ENCODE data around the gene ANAPC5. TPM values are rescaled to one million over a fixed set of nuclear protein-coding genes. Genes with fewer than 3 reads are reported as not detected.
"Not testable (repeated sequence)": the region's sequence is repeated elsewhere in the genome, so short reads cannot be mapped to it uniquely, and the experiment has no call there.

The ANAPC5 gene
- total RNA-seq, 2 donors from 2014 or later: 80.6 to 83.9 TPM

DNA sequence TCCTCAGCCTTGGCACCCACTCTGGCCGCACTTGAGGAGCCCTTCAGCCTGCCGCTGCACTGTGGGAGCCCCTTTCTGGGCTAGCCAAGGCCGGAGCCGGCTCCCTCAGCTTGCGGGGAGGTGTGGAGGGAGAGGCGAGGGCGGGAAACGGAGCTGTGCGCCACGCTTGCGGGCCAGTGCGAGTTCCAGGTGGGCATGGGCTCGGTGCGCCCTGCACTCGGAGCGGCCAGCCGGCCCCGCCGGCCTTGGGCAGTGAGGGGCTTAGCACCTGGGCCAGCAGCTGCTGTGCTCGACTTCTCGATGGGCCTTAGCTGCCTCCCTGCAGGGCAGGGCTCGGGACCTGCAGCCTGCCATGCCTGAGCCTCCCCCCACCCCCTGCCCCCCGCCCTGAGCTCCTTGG lies 22.1 kb upstream of the ANAPC5 start:
- DNase-seq (ENCODE audit: low spot score); intact Hi-C loops (cut with DNase I): not testable (repeated sequence)

DNA sequence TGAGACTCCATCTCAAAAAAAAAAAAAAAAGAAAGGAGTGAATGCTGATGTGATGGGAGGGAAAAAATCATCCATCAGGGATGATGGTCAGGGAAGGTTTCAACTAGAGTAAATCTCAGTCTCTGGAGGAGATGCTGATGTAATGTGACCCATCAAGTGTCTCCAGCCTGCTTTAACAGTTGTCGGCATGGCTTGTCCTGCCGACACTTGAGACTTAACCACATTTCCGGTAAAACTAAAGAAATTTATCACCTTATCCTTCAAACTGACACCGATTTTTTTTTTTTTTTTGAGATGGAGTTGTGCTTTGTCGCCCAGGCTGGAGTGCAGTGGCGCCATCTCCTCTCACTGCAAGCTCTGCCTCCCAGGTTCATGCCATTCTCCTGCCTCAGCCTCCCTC lies 21.5 kb upstream of the ANAPC5 start:
- DNase-seq (ENCODE audit: low spot score): no peak
- intact Hi-C loops (cut with DNase I): no loop called here

DNA sequence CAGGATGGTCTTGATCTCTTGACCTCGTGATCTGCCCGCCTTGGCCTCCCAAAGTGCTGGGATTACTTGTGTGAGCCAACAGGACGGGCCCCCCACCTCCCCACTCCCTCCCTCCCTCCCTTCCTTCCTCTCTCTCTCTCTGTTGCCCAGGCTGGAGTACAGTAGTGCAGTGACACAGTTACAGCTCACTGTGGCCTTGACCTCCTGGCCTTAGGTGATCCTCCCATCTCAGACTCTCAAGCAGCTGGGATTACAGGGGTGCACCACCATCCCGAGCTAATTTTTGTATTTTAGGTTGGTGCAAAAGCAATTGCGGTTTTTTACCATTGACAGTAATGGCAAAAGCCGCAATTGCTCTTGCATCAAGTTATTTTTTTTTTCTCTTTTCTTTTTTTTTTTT lies 19.2 kb upstream of the ANAPC5 start:
- intact Hi-C loops (cut with DNase I): no loop called here

DNA sequence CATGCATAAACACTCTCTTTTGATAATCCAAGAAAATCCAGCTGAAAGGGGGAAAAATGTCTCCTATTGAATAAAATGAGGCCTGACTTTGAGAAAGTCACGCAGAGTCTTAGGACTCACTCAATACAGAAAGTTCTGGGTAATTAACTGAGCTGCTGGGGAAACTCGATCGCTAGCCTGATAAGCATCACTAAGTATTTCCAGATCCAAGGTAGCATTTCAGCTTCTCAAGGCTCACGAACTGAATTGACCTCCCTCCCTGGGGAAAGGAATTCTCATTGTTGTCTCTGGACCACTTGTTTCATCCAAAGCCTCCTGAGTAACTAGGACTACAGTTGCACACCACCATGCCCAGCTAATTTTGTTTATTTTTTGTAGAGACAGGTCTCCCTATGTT lies 13.8 kb upstream of the ANAPC5 start:
- no peak for DNase-seq (ENCODE audit: low spot score)
- intact Hi-C loops (cut with DNase I): no loop called here

More for the DNA sequence above, 19.2 kb upstream of the ANAPC5 start:
- no peak for DNase-seq (ENCODE audit: low spot score)

DNA sequence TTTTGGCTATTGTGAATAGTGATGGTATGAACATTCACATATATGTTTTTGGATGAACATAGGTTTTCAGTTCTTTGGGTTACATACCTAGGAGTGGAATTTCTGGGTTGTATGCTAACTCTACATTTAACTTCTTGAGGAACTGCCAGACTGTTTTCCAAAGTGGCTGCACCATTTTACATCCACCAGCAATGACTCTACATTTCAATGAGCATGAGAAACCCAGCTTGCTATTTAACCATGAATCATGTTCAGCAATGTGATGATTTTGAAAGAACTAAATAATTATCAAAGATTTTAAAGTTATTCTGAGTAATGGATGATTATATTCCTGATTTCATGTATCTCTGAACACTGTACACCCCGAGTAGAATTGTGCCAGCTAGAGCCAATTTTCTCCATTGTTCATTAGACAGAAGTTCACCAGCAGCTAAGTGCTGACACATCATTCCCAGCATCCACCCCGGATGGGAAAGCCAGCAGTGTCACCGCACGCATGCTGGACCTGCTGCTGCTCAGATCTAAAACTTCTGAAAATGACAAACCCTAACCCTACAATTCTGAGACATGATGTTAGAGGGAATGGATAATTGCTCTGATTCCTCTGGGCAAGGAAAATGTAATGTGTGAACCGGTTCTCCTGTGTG lies 13.3 kb upstream of the ANAPC5 start:
- no peak for DNase-seq (ENCODE audit: low spot score)
- intact Hi-C loops (cut with DNase I): no loop called here

DNA sequence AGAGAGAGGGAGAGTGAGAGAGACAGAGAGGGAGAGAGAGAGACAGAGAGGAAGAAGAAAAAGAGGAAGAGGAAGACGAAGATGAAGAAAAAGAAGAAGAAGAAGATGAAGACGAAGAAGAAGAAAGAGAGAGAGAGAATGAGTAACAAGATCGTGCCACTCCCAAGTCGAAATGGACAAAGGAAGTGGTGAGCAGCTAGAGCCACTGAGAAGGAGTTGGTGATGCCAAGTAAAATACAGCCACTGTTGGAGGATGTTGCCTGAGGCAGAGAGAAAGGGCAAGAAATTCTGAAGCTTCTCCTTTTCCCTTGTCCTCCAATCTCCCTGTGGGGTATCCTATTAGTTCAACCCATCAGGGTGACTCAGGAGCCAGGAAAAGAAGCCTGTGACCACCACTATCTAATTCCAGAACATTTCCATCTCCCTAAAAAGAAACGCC lies 12.5 kb upstream of the ANAPC5 start:
- intact Hi-C loops (cut with DNase I): no loop called here
- DNase-seq (ENCODE audit: low spot score): no peak

DNA sequence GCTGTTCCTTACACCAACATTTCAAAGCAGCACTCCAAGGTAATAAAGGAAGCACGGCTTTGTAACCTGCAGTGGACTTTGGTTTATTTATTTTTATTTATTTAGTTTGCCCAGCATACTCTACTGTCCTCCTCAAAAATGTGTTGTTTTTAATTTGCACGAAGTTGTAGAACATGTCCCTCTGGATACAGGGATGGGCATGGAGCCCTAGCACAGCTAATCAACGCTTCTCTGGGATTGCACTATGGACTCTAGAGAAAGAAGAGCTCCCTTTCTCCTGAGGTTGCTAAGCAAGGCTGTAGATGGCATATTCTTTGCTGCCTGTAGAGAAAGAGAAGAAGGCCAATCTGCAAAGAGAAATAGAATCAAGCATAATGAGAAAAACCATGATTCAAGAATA lies 5.9 kb upstream of the ANAPC5 start:
- no peak for DNase-seq (ENCODE audit: low spot score)
- intact Hi-C loops (cut with DNase I): no loop called here

DNA sequence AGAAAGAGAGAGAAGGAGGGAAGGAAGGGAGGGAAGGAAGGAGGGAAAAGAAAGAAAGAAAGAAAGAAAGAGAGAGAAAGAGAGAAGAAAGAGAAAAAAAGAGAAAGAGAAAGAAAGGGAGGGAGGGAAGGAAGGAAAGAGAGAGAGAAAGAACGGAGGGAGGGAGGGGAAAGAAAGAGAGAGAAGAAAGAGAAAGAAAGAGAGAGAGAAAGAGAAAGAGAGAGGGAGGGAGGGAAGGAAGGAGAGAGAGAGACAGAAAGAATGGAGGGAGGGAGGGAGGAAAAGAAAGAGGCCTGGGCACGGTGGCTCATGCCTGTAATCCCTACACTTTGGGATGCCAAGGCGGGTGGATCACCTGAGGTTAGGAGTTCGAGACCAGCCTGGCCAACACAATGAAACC lies 5.1 kb upstream of the ANAPC5 start:
- intact Hi-C loops (cut with DNase I): loop anchor here in 1 of 2 donors (1.0 kb wide), 1 partner anchor 41 kb away; no protein-coding TSS in a partner anchor
- no peak for DNase-seq (ENCODE audit: low spot score)

DNA sequence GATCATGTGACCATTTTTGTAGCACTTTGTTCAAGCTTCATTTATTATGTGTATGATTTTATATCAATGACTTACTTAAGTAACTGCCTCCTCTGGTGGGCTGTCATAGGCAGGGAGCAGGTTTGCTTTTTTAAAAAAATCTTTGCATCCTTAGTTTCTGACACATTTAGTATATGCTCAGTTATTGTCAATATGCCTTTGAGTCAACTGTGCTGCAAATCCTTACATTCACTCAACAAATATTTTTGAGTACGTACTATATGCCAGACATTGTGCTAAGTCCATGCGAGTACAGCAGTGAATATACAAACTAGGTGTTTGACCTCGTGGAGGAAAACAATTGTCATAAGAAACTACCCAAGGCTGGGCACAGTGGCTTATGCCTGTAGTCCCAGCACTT lies 4.4 kb upstream of the ANAPC5 start:
- intact Hi-C loops (cut with DNase I): loop anchor here in 1 of 2 donors (1.0 kb wide), 1 partner anchor 42 kb away; no protein-coding TSS in a partner anchor
- no peak for DNase-seq (ENCODE audit: low spot score)

DNA sequence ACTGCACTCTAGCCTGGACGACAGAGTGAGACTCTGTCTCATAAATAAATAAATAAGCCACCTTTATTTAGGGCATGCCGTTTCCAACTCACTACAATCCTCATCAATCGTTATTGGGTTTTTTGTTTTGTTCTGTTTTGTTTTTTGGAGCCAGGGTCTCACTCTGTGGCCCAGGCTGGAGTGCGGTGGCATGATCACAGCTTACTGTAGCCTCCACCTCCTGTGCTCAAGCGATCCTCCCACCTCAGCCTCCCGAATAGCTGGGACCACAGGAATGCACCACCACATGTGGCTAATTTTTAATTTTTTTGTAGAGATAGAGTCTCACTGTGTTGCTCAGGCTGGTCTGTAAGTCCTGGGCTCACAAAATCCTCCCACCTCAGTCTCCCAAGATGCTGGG lies 3.6 kb upstream of the ANAPC5 start:
- DNase-seq (ENCODE audit: low spot score): no peak
- intact Hi-C loops (cut with DNase I): no loop called here

DNA sequence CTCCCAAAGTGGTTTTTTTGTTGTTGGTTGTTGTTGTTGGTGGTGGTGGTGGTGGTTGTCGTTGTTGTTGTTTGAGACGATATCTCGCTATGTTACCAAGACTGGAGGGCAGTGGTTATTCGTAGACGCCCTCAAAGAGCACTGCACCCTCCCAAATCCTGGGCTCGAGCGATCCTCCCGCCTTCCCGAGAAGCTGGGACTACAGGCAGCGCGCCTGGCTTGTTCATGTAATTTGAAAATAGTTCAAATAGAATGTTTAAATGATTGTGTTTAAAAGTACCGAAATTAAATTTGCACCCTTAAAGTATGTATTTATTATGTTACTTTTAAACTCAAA lies 439 bp upstream of the ANAPC5 start:
- peak; percentile 84 for DNase-seq (ENCODE audit: low spot score)
- intact Hi-C loops (cut with DNase I): loop anchor here in 1 of 2 donors (5.0 kb wide), 1 partner anchor 1175 kb away; the partner anchor contains the start of genes KNTC1 and RSRC2

DNA sequence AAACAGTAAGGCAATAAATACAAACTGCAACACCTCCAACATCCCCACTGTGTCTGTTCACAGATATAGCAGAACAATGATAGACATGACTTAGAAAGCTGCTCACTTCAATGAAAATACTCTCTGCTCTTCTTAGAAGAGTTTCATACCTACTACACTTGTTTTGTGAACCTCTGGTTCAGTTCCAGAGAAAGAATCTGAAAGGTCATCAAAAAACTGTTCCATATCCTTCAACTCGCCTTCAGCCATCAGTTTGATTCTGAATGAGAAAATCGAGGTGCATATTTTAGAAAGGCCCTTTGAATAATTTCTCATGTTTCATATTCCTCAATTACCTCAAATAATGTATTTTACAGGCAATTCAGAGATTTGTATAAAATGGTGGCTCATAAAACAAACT lies 5.5 kb downstream of the ANAPC5 start:
- DNase-seq (ENCODE audit: low spot score): no peak
- intact Hi-C loops (cut with DNase I): no loop called here

DNA sequence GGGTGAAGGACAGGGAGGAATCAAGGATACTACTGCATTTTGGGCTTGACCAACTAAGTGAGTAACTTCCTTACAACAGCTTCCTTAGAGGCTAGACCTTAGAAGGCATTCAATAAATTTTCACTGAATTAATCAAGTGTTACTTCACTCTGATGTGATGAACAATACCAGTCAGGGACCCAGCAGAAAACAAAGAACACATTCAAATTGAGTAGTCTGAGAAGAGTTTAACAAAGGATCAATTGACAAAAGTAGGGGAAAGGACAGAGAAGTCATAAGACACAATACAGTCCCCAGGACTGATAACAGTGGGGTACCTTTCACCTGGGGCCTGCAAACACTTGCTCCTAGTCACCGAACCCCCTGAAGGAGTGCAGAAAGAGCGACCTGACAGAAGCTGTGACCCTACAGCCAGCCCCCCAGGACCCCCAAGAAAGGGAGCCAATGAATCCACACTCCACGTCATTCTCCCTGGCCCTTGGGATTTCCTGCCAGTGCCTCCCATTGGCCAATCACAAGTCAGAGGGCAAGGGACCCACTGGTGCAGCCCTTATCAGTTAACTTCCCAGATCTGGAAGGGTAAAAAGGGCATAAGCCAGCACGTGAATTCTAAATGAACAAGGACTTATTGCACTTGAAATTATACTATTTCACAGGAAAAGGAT lies 6.9 kb downstream of the ANAPC5 start:
- intact Hi-C loops (cut with DNase I): no loop called here
- DNase-seq (ENCODE audit: low spot score): no peak

DNA sequence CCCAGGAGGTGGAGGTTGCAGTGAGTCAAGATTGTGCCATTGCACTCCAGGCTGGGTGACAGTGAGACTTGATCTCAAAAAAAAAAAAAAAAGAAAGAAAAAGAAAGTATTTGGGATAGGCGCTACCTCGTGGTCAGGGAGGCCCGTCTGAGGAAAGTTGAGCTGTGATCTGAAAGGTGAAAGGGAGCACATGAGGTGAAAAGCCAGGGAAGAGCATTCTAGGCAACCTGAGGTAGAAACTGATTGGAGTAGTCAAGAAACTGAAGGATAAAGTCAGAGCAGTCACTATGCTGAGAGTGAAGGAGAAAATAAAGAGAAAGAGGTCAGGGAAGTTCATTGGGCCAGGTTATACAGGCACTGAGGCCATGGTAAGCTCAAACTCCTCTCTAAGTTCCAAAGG lies 7.7 kb downstream of the ANAPC5 start:
- no peak for DNase-seq (ENCODE audit: low spot score)
- intact Hi-C loops (cut with DNase I): no loop called here

DNA sequence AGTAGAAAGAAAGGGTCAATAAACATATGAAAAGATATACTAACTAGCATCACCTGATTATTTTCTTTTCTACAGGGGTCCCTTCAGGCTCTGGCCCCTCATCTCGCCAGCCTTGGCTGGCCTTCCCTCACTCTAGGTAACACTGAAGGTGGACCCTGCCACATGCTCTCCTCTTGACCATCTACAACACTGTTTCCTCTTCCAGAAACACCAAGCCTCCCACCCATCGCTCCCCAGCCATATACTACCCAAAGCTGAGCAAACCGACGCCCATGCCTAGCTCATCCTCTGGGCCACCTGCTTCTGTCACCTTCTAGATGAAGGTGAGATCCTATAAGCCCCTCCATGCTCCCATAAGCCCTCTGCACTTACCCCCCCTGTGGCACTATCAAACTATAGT lies 14.8 kb downstream of the ANAPC5 start:
- intact Hi-C loops (cut with DNase I): loop anchor here in 1 of 2 donors (10.0 kb wide), 1 partner anchor 107 kb away; no protein-coding TSS in a partner anchor
- peak; percentile 36 for DNase-seq (ENCODE audit: low spot score)

DNA sequence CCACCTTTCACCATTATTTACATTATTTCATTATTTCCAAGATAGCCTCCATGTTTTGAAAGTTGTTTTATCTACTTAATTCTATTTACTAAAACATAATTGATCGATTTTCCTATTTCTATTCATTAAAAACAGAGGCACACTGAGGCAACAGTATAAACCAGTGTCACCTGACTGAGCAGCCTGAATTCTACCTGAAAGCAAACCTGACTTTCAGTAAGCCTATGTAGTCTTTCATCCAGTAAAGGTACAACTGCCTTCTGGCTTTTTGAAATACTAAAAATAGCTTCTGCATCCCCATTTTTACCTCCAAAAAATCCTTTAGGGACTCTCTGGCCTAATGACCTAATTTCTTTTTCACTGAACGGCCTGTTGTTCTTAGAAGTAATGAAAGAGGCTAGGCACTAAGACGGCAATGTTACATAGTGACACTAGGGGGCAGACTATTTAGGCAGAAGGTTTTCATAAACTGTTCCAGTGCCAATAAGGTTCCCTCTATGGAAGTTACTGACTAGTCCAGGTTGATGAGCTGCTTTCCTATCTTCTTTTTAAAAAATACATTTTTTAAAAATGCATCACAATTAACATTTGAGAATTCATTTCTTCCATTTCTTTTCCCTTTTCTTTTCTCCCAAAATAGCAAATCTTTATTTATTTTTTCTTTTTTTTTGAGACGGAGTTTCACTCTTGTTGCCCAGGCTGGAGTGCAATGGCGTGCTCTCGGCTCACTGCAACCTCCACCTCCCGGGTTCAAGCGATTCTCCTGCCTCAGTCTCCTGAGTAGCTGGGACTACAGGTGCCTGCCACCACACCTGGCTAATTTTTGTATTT lies 17.5 kb downstream of the ANAPC5 start:
- intact Hi-C loops (cut with DNase I): loop anchor here (5.0 to 10.0 kb wide), 2 partner anchors 110 to 113 kb away; no protein-coding TSS in a partner anchor
- no peak for DNase-seq (ENCODE audit: low spot score)

DNA sequence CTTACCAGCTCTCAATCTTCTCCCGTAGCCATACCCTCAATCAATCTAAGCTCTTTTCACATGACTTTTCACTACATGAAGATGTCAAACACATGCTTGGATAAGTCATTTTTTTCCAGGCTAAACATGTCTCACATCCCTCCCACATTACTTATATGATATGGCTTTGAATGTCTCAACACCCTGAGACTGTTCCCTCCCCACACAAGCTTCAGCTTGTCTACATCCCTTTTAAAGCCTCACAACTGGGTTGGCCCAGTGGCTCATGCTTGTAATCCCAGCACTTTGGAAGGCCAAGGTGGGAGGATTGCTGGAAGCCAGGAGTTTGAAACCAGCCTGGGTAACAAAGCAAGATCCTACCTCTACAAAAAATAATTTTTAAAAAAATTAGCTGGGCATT lies 18.5 kb downstream of the ANAPC5 start:
- no peak for DNase-seq (ENCODE audit: low spot score)
- intact Hi-C loops (cut with DNase I): loop anchor here (5.0 to 10.0 kb wide), 2 partner anchors 111 to 114 kb away; no protein-coding TSS in a partner anchor

DNA sequence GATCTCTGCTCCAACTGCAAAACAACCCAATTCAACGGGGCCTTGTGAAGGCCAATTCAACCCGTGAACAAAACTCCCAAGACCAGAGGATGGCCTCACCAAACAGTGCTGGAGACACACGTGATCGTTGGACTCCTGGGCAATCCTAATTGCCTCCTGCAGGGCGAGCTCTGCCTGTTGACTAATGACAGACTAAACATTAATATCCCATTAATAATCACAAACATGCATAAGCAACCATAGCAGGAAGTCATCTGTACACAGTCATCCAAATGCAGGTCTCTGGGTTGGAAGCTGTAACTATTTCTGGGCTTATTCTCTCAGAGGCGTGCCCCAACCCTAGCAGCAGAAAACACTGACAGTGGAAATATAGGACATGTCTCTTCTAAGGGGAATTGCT lies 21.0 kb downstream of the ANAPC5 start:
- no peak for DNase-seq (ENCODE audit: low spot score)
- intact Hi-C loops (cut with DNase I): loop anchor here (5.0 to 10.0 kb wide), 2 partner anchors 114 to 116 kb away; no protein-coding TSS in a partner anchor

DNA sequence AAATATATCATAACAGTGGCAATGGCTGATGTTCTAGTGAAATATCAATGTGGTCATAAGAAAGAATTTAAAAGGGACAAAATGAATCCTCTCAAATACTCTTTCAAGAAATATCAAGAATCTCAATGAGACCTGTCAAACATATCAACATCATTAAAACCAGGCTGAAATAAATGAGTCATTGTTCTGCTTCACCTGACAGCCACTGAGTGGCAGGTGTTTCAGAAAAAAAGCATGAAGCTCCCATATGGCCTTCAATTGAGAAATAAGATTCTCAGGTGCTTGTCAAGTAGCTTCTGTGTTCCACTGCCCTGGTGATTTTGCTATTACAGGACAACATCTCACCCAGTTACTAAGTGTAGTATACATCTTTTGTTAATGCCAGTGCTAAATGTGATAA lies 21.5 kb downstream of the ANAPC5 start:
- intact Hi-C loops (cut with DNase I): loop anchor here (5.0 to 10.0 kb wide), 2 partner anchors 114 to 117 kb away; no protein-coding TSS in a partner anchor
- DNase-seq (ENCODE audit: low spot score): no peak

DNA sequence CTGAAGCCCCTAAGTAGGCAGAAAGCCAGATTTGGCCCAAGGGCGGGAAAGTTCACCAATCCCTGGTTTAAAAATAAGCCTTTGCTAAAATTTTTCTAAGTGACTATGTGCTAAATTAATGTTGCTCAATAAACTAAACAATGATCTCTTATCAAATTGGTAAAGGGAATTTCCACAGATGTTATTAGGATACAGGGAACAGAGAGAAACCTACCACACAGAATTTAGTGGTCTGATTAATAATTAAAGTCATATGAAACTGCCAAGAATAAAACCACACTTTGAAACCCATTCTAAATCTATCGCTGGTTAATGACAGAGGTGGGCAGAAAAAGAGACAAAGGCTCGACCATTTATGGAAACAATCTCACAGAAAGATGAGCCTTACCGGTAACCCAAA lies 22.0 kb downstream of the ANAPC5 start:
- intact Hi-C loops (cut with DNase I): loop anchor here (5.0 to 10.0 kb wide), 2 partner anchors 115 to 117 kb away; no protein-coding TSS in a partner anchor
- no peak for DNase-seq (ENCODE audit: low spot score)

Data from posterior vena cava (tissue), 2 donors.